Stimulated activated CD8-positive, alpha-beta memory T cell treated with anti-CD3 and anti-CD28 coated beads, Interleukin-12 subunit alpha, Interleukin-12 subunit beta, amount 100 ng/mL, for 1 hour (primary cell): Measurements from ENCODE around the gene AMPH.

ENCODE experiments used
- DNase-seq: peaks from one replicate; pipeline ENCODE4 v3.0.0-alpha.2; 2020; ENCODE audit warnings: low read depth

The AMPH gene

GRCh38 chr7:38462819-38463218, 168.4 kb downstream of the AMPH start:
- DNase-seq, result no peak

- no peak for DNase-seq
These were observed 169.3 kb downstream of the AMPH start for GRCh38 chr7:38461887-38462286.

GRCh38 chr7:38453826-38454225, 177.3 kb downstream of the AMPH start:
- no peak for DNase-seq

GRCh38 chr7:38453168-38453567, 178.0 kb downstream of the AMPH start:
- no peak for DNase-seq

DNA sequence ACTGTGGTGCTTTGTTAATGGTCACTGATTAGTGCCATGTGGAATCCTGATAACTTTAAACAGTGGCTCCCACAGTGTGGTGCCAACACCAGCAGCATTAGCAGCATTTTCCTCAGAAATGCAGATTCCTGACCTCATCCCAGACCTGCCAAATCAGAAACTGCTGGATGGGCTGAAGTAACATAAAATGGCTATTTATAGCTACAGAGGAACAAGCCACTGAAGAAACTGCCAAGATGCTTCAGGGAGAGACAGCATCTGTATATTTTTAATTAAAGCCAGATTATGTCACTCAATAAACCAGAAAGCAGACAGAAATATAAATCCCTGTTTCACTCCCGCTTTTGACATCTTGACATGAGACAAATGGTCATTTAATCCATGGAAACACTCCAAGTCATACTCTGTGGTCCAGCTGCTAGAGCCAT, 178.5 kb downstream of the AMPH start:
- no peak for DNase-seq

DNA sequence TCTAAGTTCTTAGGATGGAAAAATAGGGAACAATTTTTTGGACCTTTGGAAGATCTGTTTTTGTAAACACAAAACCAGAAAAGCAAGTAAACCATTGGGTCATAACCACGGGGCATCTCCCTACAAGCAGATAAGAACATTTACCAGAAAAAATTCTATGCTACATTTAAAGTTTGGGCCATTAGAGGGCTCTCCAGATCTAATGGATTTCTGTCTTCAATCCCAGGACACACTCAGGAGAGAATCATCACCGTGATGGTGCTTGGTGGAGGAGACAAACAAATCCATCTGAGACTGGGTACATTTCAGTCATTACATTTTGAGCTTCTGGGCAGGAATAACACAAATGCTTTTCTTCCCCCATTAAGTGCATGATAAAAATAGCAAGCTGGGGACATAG, 179.3 kb downstream of the AMPH start:
- DNase-seq, result no peak

GRCh38 chr7:38448584-38449234, 182.5 kb downstream of the AMPH start:
- DNase-seq, result no peak

- DNase-seq, result no peak
These were observed 183.1 kb downstream of the AMPH start for GRCh38 chr7:38448054-38448453.

DNA sequence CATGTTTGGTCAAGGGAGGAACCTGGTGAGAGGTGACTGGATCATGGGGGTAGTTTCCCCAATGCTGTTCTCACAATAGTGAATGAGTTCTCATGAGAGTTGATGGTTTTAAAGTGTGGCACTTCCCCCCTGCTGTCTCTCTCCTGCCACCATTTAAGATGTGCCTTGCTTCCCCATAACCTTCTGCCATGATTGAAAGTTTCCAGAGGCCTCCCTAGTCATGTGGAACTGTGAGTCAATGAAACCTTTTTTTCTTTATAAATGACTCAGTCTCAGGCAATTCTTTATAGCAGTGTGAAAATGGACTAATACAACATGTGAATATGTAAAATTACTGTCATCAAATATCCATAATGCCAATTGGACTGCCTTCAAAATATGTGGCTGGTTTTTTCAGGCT, 192.2 kb downstream of the AMPH start:
- DNase-seq, result no peak

GRCh38 chr7:38432671-38433070, 198.5 kb downstream of the AMPH start:
- DNase-seq, result no peak

GRCh38 chr7:38432080-38432479, 199.1 kb downstream of the AMPH start:
- no peak for DNase-seq

- DNase-seq, result no peak
These were observed 202.1 kb downstream of the AMPH start for GRCh38 chr7:38429057-38429456.

GRCh38 chr7:38428041-38428440, 203.1 kb downstream of the AMPH start:
- DNase-seq, result no peak

- no peak for DNase-seq
These were observed 203.8 kb downstream of the AMPH start for GRCh38 chr7:38427279-38427955.

- no peak for DNase-seq
These were observed 205.7 kb downstream of the AMPH start for GRCh38 chr7:38425509-38425908.

- DNase-seq, result no peak
These were observed 206.3 kb downstream of the AMPH start for GRCh38 chr7:38424750-38425463.

DNA sequence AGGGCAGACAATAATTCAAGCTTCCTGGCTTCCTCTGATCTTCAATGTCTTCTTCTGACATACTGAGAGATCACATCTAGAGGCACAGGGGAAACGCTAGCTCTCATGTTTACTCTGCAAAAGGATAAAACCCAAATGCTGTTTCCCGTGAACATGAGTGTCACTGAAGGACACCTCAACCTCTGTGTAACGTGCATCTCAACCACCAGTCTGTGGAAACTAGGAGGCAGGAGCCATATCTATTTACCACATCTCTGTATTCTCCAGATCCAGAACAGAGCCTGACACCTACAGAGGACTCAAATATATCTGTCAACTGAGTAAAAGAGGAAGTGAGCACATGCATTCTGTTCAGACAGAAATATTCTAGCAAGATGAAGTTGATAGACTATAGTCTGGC, 217.4 kb downstream of the AMPH start:
- no peak for DNase-seq

GRCh38 chr7:38411404-38411803, 219.8 kb downstream of the AMPH start:
- DNase-seq, result no peak

DNA sequence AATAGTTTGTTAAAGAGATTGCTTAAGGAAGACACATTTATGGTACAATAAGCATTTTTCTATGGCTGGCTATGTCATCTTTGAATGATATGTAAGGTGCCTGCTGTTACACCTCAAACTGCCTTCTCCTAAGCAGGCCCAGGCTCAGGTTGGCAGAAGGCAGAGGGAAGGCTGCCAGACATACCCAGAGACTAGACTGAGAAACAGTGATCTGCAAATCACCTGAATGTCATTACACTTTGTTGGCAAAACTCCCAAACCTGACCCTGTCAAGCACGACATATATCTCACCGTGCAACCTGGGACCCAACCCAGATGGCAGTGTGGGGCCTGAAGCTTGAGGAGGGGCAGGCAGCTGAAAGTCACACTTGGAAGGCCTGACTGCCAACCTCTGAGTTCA, 221.1 kb downstream of the AMPH start:
- no peak for DNase-seq

- no peak for DNase-seq
These were observed 221.6 kb downstream of the AMPH start for GRCh38 chr7:38409531-38409930.

DNA sequence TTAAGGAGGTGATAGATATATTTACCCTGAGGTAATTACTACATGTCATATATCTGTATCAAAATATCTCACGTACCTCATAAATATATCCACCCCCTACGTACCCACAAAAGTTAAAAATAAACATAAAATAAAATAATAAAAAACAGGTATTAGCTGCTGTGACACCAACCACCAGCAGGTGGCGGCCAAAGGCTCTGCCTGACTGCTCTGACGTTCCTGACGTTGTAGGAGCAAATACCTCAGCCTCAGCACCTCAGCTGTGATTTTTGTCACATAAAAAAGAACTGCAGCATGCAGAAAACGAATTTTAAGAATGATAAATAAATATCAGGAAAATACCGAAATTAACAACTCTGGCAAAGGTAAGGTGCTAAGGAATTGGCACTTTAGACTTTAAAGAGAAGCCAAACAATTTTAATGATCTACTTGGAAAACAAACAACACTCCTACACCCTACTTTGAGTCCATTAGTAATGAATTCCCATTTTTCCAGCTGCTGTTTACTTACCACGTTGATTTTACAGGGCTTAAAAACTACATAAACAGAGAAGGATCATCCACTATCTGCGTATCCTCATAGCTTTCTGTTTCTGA, 232.3 kb downstream of the AMPH start:
- DNase-seq, result peak; percentile 40

GRCh38 chr7:38396852-38397251, 234.3 kb downstream of the AMPH start:
- DNase-seq, result no peak
